K562 (cell line): Measurements from ENCODE around the gene WDR31. TPM values are rescaled to one million over a fixed set of nuclear protein-coding genes. Genes with fewer than 3 reads are reported as not detected.

Source experiments
- ATAC-seq: fragments of 200-7000 bp; cut with Tn5 transposase; 3 replicates; pipeline ENCODE4 v1.9.1; 2020; ENCODE audit warnings: moderate library complexity
- BruUV-seq: library from RNA; stranded (reverse); fragments of 400-500 nt; replicated peaks from 2 replicates; lab custom pipeline; 2021; lab: Mats Ljungman, UMichigan
- CTCF ChIA-PET: fragments of 300-600 bp; formaldehyde crosslinking; extraction: SDS; loops from one replicate; lab custom pipeline; 2021; ENCODE audit warnings: low intra/inter-chr PET ratio; lab: Yijun Ruan, JAX
- POLR2A ChIA-PET: fragments of 300-600, 350-650 bp; sonication (Branson Sonifier 250); formaldehyde crosslinking; extraction: SDS; loops from one replicate; lab custom pipeline; 2021; ENCODE audit warnings: antibody characterized with exemption, inconsistent platforms; lab: Yijun Ruan, JAX
- DNase-seq, 4 experiments: peaks; one replicate each; pipeline versions ENCODE4 v3.0.0 to v3.0.0-alpha.2; 2011 to 2018; ENCODE audit warnings: low spot score in 3 of 4, mixed read lengths in 3 of 4; ENCODE audit errors: extremely low read depth in 1 of 4
- FAIRE-seq: peaks from 2 replicates; lab custom pipeline; 2011; peaks lifted over from hg19 to GRCh38; lab: Jason Lieb, UNC
- H2AFZ ChIP-seq: 2 replicates; pipeline ENCODE4 v1.6.0; 2011; ENCODE audit warnings: low read depth, low read length, control low read depth, inconsistent platforms
- H3K27ac ChIP-seq: fragments of 200-600 bp; 3 replicates; pipeline ENCODE4 v1.8.0; 2011; ENCODE audit warnings: low read depth, mild to moderate bottlenecking, control low read depth, inconsistent platforms, low read length, moderate library complexity, mixed read lengths; ENCODE audit errors: extremely low read depth
- H3K27me3 ChIP-seq, 2 experiments: fragments of 300-600 bp in 1 of 2; 2 replicates in 1 of 2; 3 replicates in 1 of 2; pipeline versions ENCODE4 v1.6.0 to v1.8.0; 2011; ENCODE audit warnings: inconsistent platforms in 2 of 2, low read length in 2 of 2, mild to moderate bottlenecking in 1 of 2, mixed read lengths in 1 of 2, moderate library complexity in 1 of 2; ENCODE audit not compliant: control insufficient read depth in 2 of 2, insufficient read depth in 2 of 2
- H3K36me3 ChIP-seq: fragments of 300-600 bp; 3 replicates; pipeline ENCODE4 v1.8.0; 2011; ENCODE audit warnings: mild to moderate bottlenecking, low read length, inconsistent platforms; ENCODE audit not compliant: control insufficient read depth, insufficient read depth
- H3K4me1 ChIP-seq, 2 experiments: fragments of 200-600 bp in 1 of 2; replicated peaks in 1 of 2; 2 replicates in 1 of 2; 3 replicates in 1 of 2; pipeline versions ENCODE4 v1.5.1 to v1.8.0; 2011; ENCODE audit warnings: inconsistent platforms in 2 of 2, low read length in 2 of 2, mild to moderate bottlenecking in 1 of 2, mixed read lengths in 1 of 2, moderate library complexity in 1 of 2; ENCODE audit not compliant: control insufficient read depth in 2 of 2, insufficient read depth in 2 of 2
- H3K4me2 ChIP-seq: 2 replicates; pipeline ENCODE4 v1.6.1; 2011; ENCODE audit warnings: low read length, control low read depth, inconsistent platforms, mixed read lengths; ENCODE audit not compliant: insufficient read depth
- H3K4me3 ChIP-seq: fragments of 200-600 bp; sonication (generic), shearing (Covaris generic); 2 replicates; pipeline ENCODE4 v1.5.1; 2016; ENCODE audit warnings: control low read depth, inconsistent platforms
- H3K79me2 ChIP-seq: fragments of 200-600 bp; 3 replicates; pipeline ENCODE4 v1.8.0; 2011; ENCODE audit warnings: low read length, inconsistent platforms; ENCODE audit not compliant: control insufficient read depth, insufficient read depth
- H3K9ac ChIP-seq, 2 experiments: 2 replicates each; pipeline versions ENCODE4 v1.6.0 to v1.6.1; 2011; ENCODE audit warnings: low read depth in 2 of 2, low read length in 2 of 2, control low read depth in 1 of 2, inconsistent platforms in 1 of 2, mild to moderate bottlenecking in 1 of 2, mixed read lengths in 1 of 2; ENCODE audit not compliant: insufficient read depth in 1 of 2
- H3K9me1 ChIP-seq: one replicate; pipeline ENCODE4 v1.6.0; 2011; ENCODE audit warnings: inconsistent platforms, mild to moderate bottlenecking, low read length, moderate library complexity; ENCODE audit not compliant: control insufficient read depth, insufficient read depth
- H3K9me3 ChIP-seq: replicated peaks from 2 replicates; pipeline ENCODE4 v1.5.1; 2011; ENCODE audit warnings: low read depth, low read length, inconsistent platforms; ENCODE audit not compliant: control insufficient read depth, insufficient read depth
- H4K20me1 ChIP-seq: replicated peaks from 2 replicates; pipeline ENCODE4 v1.6.1; 2011; ENCODE audit warnings: low read length, inconsistent platforms, mixed read lengths; ENCODE audit not compliant: control insufficient read depth, insufficient read depth
- C11orf30 ChIP-seq: fragments of 450-650 bp; IDR thresholded peaks from 2 replicates; pipeline ENCODE4 v1.6.1; 2016; ENCODE audit warnings: low read depth, mild to moderate bottlenecking
- RAD21 ChIP-seq, 2 experiments: fragments of 250-450 bp in 1 of 2; fragments of 450-650 bp in 1 of 2; sonication (Bioruptor Pico) in 1 of 2; formaldehyde crosslinking in 1 of 2; IDR thresholded peaks in 1 of 2; conservative IDR thresholded peaks in 1 of 2; 2 replicates each; pipeline versions ENCODE4 v1.4.0 to v1.8.0; 2020 to 2022; ENCODE audit warnings: mild to moderate bottlenecking in 2 of 2, moderate library complexity in 1 of 2
- RFX5 ChIP-seq: IDR thresholded peaks from 2 replicates; pipeline ENCODE4 v1.6.1; 2011; ENCODE audit warnings: low read depth, mild to moderate bottlenecking, improper control_type of control experiment, low read length
- SMC3 ChIP-seq: conservative IDR thresholded peaks from 2 replicates; pipeline ENCODE4 v1.6.1; 2011; ENCODE audit warnings: low read depth, low read length, improper control_type of control experiment; ENCODE audit not compliant: insufficient read depth
- ZNF316 ChIP-seq: fragments of 450-650 bp; IDR thresholded peaks from 2 replicates; pipeline ENCODE4 v1.6.1; 2016
- ZNF384 ChIP-seq: IDR thresholded peaks from 2 replicates; pipeline ENCODE4 v1.6.1; 2012; ENCODE audit warnings: low read depth, low read length, improper control_type of control experiment
- WGBS: fragments of 100-300 bp; shearing (Covaris generic); methylation state at CpG from one replicate; pipeline ENCODE4 v1.1.6; 2016; ENCODE audit warnings: low coverage, mixed read lengths; ENCODE audit not compliant: insufficient coverage; ENCODE audit errors: missing lambda C conversion rate; 5-methylcytosine and 5-hydroxymethylcytosine counted together
- in situ Hi-C: fragments of 300-500 bp; cut with MboI; formaldehyde crosslinking; loops from 4 replicates; pipeline ENCODE4 v1.15.0; 2018; ENCODE audit warnings: inconsistent platforms, mixed read lengths
- intact Hi-C: fragments of 100-400 bp; cut with micrococcal nuclease; formaldehyde crosslinking; loops from 2 replicates; pipeline ENCODE4 v1.14.2; 2022
- polyA plus RNA-seq, 8 experiments: library from polyadenylated mRNA; depleted of rRNA in 4 of 8; stranded (reverse) in 5 of 8; unstranded in 3 of 8; fragments of >200 nt; fragmentation: Nextera tagmentation in 2 of 8; fragmentation: Illumina TruSeq in 1 of 8; extraction: Ambion mirVana in 2 of 8; extraction: Trizol in 1 of 8; gene quantifications; 2 replicates each; pipeline versions ENCODE4 v1.2.1 to v1.2.3, GENCODE V29; 2011 to 2014; ENCODE audit warnings: inconsistent platforms in 1 of 8, missing spikeins in 1 of 8
- total RNA-seq, 7 experiments: library from RNA; depleted of rRNA in 6 of 7; stranded (reverse); fragments of >200 nt in 6 of 7; fragmentation: Illumina TruSeq in 2 of 7; extraction: Trizol in 2 of 7; gene quantifications; 2 replicates each; pipeline versions ENCODE4 v1.2.1 to v1.2.3, GENCODE V29; 2011 to 2021; ENCODE audit warnings: low replicate concordance in 1 of 7
- TF ChIP-seq, protein P1 (sequence below), 2 experiments: fragments of 450-650 bp; formaldehyde crosslinking in 1 of 2; IDR thresholded peaks; 2 replicates each; pipeline versions ENCODE4 v1.4.0 to v1.6.1; 2014 to 2020; ENCODE audit warnings: mild to moderate bottlenecking in 2 of 2, borderline replicate concordance in 1 of 2, low read depth in 1 of 2
- TF ChIP-seq, protein P2 (sequence below), 3 experiments: IDR thresholded peaks in 2 of 3; conservative IDR thresholded peaks in 1 of 3; 2 replicates each; pipeline ENCODE4 v1.5.1; 2011 to 2012; ENCODE audit warnings: low read length in 3 of 3, mild to moderate bottlenecking in 3 of 3, control low read depth in 2 of 3, improper control_type of control experiment in 1 of 3, inconsistent platforms in 1 of 3, low read depth in 1 of 3, mixed read lengths in 1 of 3, moderate library complexity in 1 of 3; ENCODE audit not compliant: insufficient read depth in 2 of 3

The WDR31 gene
- total and polyA plus RNA-seq, 9 of the 15 experiments (the other 6 are each of a cell fraction or from before 2014, with no cell fraction given) = 0.35 to 1.8 (median 0.95) TPM

DNA sequence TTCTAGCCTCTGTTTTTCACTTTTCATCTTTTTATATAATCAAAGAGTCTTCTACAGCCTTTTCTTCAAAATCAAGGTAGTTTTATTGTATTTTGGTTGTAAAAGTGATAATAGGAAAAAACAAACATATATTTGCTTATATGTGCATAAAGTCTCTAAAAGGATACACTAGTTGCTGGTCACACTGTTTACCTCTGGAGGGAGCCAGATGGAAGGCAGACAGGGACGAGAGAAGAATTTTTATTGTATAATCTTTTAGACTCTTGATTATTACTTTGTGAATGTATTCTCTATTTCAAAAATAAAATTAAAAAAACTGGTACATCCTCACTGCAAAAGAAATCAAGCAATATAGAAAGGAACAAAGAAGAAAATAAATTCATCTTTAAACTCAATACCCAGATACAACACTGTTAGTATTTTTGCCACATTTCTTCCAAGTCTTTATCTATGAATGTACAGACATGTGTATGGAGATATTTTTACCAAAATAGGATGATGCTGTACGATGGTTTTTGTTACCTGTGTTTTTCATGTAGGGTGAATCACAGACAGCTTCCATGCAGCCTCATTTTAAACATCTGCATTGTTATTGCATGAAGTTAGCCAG, 30.8 kb downstream of the WDR31 start:
- POLR2A ChIA-PET = no interaction called here
- Histone ChIP-seq H3K36me3 (no peaks in the 10 kb centered on the region), H3K4me1 (no peaks in the 10 kb centered on the region; a peak in 1 of 5 replicates), H3K27ac (no peak overlapping the region), H4K20me1 (no peaks in the 10 kb centered on the region), H3K9me1 (no peaks in the 10 kb centered on the region), H3K4me2 (no peak overlapping the region), H3K4me3 (no peak overlapping the region), H3K27me3 (peaks cover 6 to 18% of the 10 kb centered on the region in 2 experiments; a peak in 4 of 5 replicates), H3K9ac (no peak overlapping the region), H3K9me3 (no peaks in the 10 kb centered on the region), H2AFZ (no peak overlapping the region), H3K79me2 (no peaks in the 10 kb centered on the region)
- CTCF ChIA-PET = interaction anchor here (0.6 to 2.0 kb wide), 5 partner anchors 95 to 1677 kb away, joined by 3 to 14 read pairs (median 4); no protein-coding TSS in a partner anchor
- FAIRE-seq (no peak), DNase-seq (peak; percentile 31 to 63 (median 34)), ATAC-seq (peak; percentile 83)
- WGBS = 0% methylated on average over 2 of the region's 2 CpGs
- no TSS peak for BruUV-seq
- intact Hi-C loops = loop anchor here (1.0 to 10.0 kb wide), 4 partner anchors 67 to 345 kb away; partner anchors contain the start of gene HDHD3
- in situ Hi-C loops = loop anchor here (10.0 kb wide), 1 partner anchor 345 kb away; no protein-coding TSS in a partner anchor
- TF ChIP-seq, protein P1, sequence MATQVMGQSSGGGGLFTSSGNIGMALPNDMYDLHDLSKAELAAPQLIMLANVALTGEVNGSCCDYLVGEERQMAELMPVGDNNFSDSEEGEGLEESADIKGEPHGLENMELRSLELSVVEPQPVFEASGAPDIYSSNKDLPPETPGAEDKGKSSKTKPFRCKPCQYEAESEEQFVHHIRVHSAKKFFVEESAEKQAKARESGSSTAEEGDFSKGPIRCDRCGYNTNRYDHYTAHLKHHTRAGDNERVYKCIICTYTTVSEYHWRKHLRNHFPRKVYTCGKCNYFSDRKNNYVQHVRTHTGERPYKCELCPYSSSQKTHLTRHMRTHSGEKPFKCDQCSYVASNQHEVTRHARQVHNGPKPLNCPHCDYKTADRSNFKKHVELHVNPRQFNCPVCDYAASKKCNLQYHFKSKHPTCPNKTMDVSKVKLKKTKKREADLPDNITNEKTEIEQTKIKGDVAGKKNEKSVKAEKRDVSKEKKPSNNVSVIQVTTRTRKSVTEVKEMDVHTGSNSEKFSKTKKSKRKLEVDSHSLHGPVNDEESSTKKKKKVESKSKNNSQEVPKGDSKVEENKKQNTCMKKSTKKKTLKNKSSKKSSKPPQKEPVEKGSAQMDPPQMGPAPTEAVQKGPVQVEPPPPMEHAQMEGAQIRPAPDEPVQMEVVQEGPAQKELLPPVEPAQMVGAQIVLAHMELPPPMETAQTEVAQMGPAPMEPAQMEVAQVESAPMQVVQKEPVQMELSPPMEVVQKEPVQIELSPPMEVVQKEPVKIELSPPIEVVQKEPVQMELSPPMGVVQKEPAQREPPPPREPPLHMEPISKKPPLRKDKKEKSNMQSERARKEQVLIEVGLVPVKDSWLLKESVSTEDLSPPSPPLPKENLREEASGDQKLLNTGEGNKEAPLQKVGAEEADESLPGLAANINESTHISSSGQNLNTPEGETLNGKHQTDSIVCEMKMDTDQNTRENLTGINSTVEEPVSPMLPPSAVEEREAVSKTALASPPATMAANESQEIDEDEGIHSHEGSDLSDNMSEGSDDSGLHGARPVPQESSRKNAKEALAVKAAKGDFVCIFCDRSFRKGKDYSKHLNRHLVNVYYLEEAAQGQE (IDR thresholded peaks at IDR 0.05; ENCODE audit: borderline replicate concordance) = peak; percentile 72; the same call in 1 of the 2 replicates
- TF ChIP-seq, protein P1 (CRISPR knock-in tag; IDR thresholded peaks at IDR 0.05; ENCODE audit: low read depth) = no peak
- TF ChIP-seq ZNF316 = peak; percentile 42; the same call in 1 of the 2 replicates
- TF ChIP-seq SMC3 = peak; percentile 66
- no peak for TF ChIP-seq ZNF384
- TF ChIP-seq, protein P2, sequence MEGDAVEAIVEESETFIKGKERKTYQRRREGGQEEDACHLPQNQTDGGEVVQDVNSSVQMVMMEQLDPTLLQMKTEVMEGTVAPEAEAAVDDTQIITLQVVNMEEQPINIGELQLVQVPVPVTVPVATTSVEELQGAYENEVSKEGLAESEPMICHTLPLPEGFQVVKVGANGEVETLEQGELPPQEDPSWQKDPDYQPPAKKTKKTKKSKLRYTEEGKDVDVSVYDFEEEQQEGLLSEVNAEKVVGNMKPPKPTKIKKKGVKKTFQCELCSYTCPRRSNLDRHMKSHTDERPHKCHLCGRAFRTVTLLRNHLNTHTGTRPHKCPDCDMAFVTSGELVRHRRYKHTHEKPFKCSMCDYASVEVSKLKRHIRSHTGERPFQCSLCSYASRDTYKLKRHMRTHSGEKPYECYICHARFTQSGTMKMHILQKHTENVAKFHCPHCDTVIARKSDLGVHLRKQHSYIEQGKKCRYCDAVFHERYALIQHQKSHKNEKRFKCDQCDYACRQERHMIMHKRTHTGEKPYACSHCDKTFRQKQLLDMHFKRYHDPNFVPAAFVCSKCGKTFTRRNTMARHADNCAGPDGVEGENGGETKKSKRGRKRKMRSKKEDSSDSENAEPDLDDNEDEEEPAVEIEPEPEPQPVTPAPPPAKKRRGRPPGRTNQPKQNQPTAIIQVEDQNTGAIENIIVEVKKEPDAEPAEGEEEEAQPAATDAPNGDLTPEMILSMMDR (IDR thresholded peaks at IDR 0.05 in 2 of 3, conservative IDR thresholded peaks at IDR 0.05 in 1 of 3; ENCODE audit: insufficient read depth in 2 of 3, low read depth in 1 of 3, low read length in 3 of 3) = peak; percentile 57 to 90 (median 62); a peak in 5 of 6 replicates
- TF ChIP-seq RFX5 = no peak
- peak; percentile 91 to 92 for TF ChIP-seq RAD21 (CRISPR knock-in tag; conservative IDR thresholded peaks at IDR 0.05 in 1 of 2, IDR thresholded peaks at IDR 0.05 in 1 of 2)
- peak; percentile 41; the same call in 1 of the 2 replicates for TF ChIP-seq C11orf30
